NCI-H2107 treated with DMSO at 0.1 percent for 48 hours (cell line): ENCODE measurements around the gene LAGE3.

Experiments used
- DNase-seq: peaks from one replicate; lab custom pipeline; 2025; ENCODE audit not compliant: unreplicated experiment; lab: John Stamatoyannopoulos, UW

LAGE3 gene

DNA sequence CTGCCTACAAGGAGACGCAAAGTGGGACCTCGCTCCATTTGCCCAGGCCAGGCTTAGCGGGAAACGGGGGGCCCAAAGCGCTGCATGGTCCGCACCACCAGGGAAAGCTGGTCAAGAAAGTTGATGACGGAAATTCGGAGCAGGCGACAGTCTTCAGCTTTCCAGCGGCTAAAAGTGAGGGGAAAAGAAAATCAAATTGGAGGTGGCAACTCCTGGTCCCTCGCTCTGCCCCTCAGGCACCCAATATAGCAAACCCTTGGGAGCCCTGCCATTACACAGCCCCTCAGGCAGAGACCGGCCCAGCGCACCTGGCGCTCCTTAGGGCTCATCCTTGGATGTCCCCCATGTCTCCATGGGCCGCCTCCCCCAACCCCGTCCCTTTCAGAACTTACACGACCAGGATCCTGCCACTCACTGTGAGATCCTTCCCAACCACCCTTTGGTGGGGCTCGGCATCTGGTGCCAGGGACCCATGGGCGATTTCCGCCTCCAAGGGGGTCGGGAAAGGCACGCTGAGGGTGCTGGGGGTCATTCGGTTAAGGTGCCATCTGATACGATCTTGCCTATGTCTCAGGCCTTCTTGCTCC, 1.1 kb downstream of the LAGE3 start:
- no peak for DNase-seq

DNA sequence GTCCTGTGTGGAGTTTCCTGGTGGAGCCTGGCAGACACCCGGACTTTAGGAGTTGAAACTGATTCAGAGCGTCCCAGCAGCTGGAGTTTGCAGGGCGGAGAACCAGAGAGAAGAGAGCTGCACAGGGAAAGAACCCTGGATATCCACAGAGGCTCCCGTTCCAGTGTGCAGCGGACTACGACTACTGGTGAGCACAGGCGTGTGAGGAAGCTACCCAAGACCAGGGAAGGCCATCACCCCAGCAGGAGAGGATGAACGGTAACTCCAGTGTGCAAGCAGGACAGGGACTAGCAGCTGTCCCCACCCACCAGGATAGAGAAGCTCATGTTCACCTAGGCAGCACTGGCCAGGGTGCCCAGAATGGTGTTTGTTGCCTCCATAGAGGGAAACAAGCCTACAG, 2.3 kb downstream of the LAGE3 start:
- DNase-seq = no peak

- no peak for DNase-seq
Measured at GRCh38 chrX:154473683-154474082, 5.4 kb downstream of the LAGE3 start.

- no peak for DNase-seq
Measured at GRCh38 chrX:154472685-154473632, 6.1 kb downstream of the LAGE3 start.

DNA sequence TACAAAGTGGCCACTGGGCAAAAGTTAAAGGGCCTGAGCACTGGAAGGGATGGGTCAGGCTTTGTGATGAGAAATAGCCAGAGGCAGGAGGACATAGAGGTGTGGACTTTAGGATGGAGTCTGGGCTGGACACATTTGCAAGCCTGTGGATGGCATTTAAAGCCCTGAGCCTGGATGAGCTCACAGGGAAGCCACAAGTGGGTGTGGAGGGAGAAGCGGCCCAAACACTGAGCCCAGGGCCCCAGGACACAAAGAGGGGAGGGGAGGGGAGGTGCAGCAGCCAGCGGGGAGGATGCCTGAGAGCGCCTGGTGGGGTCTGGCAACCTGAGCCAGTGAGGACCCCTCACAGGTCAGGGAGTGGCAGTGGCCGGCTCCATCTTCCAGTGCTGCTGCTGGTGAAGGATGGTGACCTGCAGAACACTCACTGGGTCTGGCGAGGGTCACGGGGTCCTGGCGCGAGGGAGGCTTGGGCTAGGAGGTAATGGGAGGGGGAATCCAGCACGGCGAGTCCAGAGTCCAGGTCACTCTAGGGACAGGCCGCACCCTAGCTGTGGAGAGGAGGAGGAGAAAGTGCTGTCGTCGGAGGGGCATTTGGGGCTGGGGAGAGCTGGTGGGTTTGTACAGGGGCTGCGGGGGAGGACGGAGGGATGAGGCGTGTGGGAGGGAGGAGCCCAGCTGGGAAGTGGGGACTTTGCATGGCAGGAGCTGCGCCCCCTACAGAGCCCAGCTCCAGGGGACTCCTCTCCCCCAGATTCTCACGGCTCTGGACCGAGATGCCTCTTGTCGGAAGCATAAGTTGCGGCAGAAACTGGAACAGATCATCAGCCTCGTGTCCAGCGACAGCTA, 7.0 kb downstream of the LAGE3 start:
- no peak for DNase-seq

GRCh38 chrX:154470914-154471568, 8.0 kb downstream of the LAGE3 start:
- no peak for DNase-seq

DNA sequence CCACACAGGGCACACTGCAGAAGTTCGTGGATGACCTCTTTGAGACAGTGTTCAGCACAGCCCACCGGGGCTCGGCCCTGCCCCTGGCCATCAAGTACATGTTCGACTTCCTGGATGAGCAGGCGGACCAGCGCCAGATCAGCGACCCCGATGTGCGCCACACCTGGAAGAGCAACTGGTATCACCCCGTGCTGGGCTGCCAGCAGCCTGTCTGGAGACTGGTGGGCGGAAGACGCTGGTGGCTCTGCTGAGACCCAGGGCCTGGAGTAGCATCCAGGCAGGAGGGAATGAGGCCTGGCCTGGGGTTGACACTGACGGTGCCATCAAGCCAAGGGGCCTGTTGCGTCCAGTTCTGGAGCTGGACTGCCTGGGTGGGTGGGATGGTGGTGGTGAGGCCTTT, 8.6 kb downstream of the LAGE3 start:
- no peak for DNase-seq

DNA sequence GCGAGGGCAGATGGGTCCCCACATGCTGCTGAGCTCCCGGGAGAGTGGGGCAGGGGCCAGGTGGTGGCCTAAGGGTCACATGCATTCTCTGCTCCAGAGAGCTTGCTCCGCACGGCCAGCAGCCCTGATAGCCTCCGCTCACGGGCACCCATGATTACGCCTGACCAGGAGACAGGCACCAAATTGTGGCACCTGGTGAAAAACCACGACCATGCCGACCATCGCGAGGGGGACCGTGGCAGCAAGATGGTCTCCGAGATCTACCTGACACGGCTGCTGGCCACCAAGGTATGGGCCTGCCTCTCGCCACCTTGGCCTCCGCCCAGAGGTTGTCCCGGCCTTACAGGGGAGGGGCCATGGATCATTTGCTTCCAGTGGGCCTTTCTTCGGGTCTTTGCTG, 9.2 kb downstream of the LAGE3 start:
- DNase-seq = no peak

DNA sequence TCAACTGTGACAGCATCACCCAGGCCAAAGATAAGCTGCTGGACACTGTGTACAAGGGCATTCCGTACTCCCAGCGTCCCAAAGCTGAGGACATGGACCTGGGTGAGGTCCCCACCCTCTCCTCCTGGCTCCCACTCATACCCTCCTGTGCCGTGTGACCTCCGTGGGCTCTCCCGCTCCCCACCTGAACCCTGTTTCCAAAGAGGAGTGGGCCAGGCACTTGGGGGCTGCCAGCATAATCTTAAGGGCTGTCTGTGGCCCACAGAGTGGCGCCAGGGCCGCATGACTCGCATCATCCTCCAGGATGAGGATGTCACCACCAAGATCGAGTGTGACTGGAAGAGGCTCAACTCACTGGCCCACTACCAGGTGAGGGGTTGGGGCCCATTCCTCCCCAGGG, 10.0 kb downstream of the LAGE3 start:
- DNase-seq = no peak

DNA sequence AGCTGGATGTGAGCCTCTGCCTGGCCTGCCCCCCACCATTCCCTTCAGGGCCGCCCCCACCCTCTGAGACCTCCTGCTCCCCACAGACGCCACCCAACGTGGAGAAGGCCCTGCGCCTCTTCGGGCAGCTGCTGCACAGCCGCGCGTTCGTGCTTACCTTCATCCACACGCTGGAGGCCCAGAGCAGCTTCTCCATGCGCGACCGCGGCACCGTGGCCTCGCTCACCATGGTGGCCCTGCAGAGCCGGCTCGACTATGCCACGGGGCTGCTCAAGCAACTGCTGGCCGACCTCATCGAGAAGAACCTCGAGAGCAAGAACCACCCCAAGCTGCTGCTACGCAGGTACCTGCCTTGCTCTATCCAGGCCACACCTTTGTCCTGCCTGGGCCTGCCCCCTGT, 10.9 kb downstream of the LAGE3 start:
- no peak for DNase-seq

- no peak for DNase-seq
Measured at GRCh38 chrX:154467556-154467955, 11.5 kb downstream of the LAGE3 start.

DNA sequence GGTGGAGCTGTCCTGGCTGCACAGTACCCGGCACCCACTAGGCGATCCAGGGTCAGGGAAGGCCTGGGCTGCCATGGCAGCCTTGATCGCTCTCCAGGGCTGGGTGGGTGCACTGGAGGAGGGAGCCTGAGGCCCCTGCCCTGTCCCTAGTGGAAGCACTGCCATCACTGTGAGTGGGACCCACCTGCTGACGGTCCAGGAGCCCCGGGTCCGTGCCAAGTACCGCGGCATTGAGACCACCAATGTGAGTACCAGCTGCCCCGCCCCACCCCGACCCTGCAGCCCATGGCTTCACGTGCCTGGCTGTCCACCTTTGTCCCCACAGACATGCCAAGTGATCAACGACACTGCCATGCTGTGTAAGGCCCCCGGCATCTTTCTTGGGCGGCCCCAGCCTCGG, 12.2 kb downstream of the LAGE3 start:
- DNase-seq = no peak

DNA sequence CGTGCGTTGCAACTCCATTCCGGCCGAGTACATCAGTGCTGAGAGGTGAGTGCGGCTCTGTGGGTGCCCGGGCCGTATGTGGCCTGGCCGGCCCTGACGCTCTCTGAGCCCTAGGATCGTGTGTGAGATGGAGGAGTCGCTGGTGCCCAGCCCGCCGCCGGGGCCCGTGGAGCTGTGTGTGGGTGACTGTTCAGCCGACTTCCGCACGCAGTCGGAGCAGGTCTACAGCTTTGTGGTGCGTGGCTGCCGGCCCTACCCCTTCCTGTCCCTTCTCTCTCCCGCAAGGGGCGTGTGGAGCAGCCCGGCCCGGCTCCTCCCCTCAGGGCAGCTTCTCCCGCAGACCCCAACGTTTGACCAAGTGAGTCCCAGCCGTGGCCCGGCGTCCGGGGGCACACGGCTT, 13.0 kb downstream of the LAGE3 start:
- DNase-seq = no peak

GRCh38 chrX:154465601-154466000, 13.5 kb downstream of the LAGE3 start:
- no peak for DNase-seq

- DNase-seq = no peak
Measured at GRCh38 chrX:154464806-154465365, 14.2 kb downstream of the LAGE3 start.

DNA sequence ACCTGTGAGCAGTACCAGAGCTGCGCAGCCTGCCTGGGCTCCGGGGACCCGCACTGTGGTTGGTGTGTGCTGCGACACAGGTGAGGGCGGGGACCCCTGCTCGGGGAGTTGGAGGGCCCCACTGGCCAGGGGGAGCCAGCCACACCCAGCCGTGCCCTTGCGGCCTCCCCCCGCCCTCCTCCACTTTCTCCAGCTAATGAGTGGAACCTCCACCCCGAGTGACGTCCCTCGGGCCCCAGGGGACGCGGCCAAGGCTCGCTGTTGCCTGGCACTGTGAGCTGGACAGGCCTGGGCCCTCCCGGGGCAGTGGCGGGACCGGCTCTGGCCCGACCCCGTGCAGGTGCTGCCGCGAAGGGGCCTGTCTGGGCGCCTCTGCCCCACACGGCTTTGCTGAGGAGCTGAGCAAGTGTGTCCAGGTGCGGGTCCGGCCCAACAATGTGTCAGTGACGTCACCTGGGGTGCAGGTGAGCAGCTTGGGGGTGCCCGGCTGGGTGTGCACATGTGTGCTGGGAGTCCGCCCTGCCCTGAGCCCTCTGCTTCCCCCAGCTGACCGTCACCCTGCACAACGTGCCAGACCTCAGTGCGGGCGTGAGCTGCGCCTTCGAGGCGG, 15.4 kb downstream of the LAGE3 start:
- no peak for DNase-seq

GRCh38 chrX:154462396-154462795, 16.7 kb downstream of the LAGE3 start:
- DNase-seq = no peak

GRCh38 chrX:154460326-154460725, 18.8 kb downstream of the LAGE3 start:
- DNase-seq = no peak

DNA sequence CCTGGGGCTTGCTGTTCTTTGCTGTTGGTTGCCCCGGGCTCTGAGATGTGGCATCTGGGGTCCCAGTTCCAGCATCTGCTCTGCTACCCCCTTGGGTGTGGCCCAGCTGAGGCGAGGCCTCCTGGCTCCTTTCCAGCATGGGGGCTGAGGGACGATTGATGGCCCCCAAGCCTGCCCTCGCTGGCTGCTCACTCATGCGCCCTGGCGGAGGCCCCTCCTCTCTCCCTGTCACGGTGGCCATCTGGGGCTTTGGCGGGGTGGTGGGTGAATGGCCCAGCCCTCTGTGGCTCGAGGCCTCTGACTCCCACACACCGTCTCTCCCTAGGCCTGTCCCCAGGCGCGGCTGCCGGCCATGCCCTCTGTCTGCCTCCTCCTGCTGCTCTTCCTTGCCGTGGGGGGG, 19.2 kb downstream of the LAGE3 start:
- no peak for DNase-seq

GRCh38 chrX:154458954-154459778, 19.9 kb downstream of the LAGE3 start:
- DNase-seq = no peak
